ENCODE measurements around the gene TGFBR1.

The TGFBR1 gene

DNA sequence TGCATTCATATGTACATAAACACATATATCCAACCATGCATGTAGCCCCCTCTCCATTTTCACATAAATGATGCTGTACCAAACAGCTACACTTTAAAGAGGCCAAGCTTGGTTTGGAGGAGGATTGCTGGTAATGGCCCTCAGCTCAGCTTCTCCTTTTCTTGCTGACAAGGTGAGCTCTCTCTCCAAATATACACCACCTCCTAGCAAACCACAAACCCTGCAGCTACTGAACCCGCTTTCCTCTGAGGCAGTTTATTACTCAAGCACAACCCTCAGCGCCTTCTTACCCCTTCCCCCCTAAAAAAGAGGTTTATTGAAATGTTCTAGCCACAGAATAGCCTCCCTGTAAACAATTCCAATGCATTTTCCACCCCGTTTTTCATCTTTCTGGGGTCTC, 62.8 kb downstream of the TGFBR1 start (continued):
- TF ChIP-seq ZFP3 (CRISPR knock-in tag; IDR thresholded peaks at IDR 0.05) = no peak

DNA sequence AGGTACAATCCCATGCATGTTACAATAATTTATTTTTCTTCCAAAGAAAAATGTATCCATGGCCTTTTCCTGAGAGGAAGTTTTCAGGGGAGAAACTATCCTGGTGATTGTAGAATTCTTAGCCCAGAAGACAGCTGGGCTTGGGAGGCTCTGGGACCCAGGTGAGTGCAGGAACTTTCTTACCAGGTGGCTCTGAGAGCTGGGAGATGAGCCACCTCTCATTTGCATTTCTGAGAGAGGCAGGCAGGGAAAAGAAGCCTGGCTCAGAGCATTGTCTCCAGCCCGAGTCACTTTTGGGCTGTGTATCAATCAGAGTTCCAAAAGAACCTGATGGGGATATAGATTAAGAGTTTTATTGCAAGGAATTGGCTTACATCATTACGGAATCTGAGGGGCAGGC, 64.2 kb downstream of the TGFBR1 start:
- TF ChIP-seq ZC3H10 (CRISPR knock-in tag; IDR thresholded peaks at IDR 0.05) (no peak), PPARA (CRISPR knock-in tag; IDR thresholded peaks at IDR 0.05; ENCODE audit: borderline replicate concordance) (no peak), ZFP3 (CRISPR knock-in tag; IDR thresholded peaks at IDR 0.05) (no peak), SNAI2 (CRISPR knock-in tag; IDR thresholded peaks at IDR 0.05) (no peak), ZNF8 (CRISPR knock-in tag; IDR thresholded peaks at IDR 0.05) (no peak), ISL1 (CRISPR knock-in tag; IDR thresholded peaks at IDR 0.05) (no peak), CSDC2 (CRISPR knock-in tag; IDR thresholded peaks at IDR 0.05) (no peak), ARNTL (CRISPR knock-in tag; IDR thresholded peaks at IDR 0.05; ENCODE audit: borderline replicate concordance, low read depth) (no peak), ZNF565 (CRISPR knock-in tag; conservative IDR thresholded peaks at IDR 0.05; ENCODE audit: low read depth) (no peak), ZNF70 (CRISPR knock-in tag; IDR thresholded peaks at IDR 0.05) (no peak), BACH2 (CRISPR knock-in tag; IDR thresholded peaks at IDR 0.05; ENCODE audit: borderline replicate concordance) (no peak), ZFP30 (CRISPR knock-in tag; IDR thresholded peaks at IDR 0.05) (no peak), RARB (CRISPR knock-in tag; IDR thresholded peaks at IDR 0.05) (no peak), GLIS3 (CRISPR knock-in tag; IDR thresholded peaks at IDR 0.05) (no peak)
- TF ChIP-seq, protein P1, sequence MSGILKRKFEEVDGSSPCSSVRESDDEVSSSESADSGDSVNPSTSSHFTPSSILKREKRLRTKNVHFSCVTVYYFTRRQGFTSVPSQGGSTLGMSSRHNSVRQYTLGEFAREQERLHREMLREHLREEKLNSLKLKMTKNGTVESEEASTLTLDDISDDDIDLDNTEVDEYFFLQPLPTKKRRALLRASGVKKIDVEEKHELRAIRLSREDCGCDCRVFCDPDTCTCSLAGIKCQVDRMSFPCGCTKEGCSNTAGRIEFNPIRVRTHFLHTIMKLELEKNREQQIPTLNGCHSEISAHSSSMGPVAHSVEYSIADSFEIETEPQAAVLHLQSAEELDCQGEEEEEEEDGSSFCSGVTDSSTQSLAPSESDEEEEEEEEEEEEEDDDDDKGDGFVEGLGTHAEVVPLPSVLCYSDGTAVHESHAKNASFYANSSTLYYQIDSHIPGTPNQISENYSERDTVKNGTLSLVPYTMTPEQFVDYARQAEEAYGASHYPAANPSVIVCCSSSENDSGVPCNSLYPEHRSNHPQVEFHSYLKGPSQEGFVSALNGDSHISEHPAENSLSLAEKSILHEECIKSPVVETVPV (CRISPR knock-in tag; IDR thresholded peaks at IDR 0.05) = no peak
- TF ChIP-seq, protein P2, sequence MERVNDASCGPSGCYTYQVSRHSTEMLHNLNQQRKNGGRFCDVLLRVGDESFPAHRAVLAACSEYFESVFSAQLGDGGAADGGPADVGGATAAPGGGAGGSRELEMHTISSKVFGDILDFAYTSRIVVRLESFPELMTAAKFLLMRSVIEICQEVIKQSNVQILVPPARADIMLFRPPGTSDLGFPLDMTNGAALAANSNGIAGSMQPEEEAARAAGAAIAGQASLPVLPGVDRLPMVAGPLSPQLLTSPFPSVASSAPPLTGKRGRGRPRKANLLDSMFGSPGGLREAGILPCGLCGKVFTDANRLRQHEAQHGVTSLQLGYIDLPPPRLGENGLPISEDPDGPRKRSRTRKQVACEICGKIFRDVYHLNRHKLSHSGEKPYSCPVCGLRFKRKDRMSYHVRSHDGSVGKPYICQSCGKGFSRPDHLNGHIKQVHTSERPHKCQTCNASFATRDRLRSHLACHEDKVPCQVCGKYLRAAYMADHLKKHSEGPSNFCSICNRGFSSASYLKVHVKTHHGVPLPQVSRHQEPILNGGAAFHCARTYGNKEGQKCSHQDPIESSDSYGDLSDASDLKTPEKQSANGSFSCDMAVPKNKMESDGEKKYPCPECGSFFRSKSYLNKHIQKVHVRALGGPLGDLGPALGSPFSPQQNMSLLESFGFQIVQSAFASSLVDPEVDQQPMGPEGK (CRISPR knock-in tag; IDR thresholded peaks at IDR 0.05; ENCODE audit: borderline replicate concordance) = no peak
- TF ChIP-seq, protein P3, sequence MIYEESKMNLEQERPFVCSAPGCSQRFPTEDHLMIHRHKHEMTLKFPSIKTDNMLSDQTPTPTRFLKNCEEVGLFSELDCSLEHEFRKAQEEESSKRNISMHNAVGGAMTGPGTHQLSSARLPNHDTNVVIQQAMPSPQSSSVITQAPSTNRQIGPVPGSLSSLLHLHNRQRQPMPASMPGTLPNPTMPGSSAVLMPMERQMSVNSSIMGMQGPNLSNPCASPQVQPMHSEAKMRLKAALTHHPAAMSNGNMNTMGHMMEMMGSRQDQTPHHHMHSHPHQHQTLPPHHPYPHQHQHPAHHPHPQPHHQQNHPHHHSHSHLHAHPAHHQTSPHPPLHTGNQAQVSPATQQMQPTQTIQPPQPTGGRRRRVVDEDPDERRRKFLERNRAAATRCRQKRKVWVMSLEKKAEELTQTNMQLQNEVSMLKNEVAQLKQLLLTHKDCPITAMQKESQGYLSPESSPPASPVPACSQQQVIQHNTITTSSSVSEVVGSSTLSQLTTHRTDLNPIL (CRISPR knock-in tag; IDR thresholded peaks at IDR 0.05; ENCODE audit: low read depth) = no peak
- TF ChIP-seq, protein P4, sequence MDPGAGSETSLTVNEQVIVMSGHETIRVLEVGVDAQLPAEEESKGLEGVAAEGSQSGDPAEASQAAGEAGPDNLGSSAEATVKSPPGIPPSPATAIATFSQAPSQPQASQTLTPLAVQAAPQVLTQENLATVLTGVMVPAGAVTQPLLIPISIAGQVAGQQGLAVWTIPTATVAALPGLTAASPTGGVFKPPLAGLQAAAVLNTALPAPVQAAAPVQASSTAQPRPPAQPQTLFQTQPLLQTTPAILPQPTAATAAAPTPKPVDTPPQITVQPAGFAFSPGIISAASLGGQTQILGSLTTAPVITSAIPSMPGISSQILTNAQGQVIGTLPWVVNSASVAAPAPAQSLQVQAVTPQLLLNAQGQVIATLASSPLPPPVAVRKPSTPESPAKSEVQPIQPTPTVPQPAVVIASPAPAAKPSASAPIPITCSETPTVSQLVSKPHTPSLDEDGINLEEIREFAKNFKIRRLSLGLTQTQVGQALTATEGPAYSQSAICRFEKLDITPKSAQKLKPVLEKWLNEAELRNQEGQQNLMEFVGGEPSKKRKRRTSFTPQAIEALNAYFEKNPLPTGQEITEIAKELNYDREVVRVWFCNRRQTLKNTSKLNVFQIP (CRISPR knock-in tag; IDR thresholded peaks at IDR 0.05; ENCODE audit: borderline replicate concordance, low read depth) = no peak

DNA sequence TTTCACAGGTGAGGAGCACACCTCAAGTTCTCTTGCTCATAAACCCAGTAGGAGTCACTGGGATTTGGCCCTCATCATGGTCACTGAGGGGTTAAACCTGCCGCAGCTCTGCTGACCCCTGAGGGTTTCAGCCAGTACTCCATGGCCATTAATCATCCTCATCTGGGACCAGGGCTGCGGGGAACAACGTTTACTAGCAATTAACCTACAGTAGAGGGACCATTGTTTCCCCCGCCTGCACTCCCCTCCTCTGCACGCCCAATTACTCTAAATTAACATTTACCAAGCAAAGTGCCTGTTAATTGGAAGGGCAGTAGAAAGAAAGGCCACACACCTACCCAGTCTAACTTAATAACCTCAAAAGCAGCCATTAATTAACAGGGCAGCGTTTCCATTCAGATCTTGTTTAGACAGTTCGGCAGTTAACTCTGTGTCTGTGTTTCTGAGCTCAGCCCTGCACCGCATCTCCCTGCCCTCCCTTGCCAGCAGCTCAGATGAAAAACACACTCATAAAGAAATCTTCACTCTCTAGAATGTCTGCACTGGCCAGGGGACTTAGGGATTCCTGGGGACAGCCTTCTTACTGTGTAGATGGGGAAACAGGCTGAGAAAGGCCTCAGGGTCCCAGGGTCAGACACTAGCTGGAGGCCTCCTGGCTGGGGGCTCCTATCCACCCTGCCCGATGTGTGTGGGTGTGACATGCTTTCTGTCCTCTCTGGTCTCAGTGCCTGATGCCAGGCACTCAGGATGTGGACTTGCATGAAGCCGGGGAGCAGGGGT, 65.3 kb downstream of the TGFBR1 start:
- no peak for TF ChIP-seq BACH2 (CRISPR knock-in tag; IDR thresholded peaks at IDR 0.05; ENCODE audit: borderline replicate concordance)
- no peak for TF ChIP-seq ESRRG (CRISPR knock-in tag; IDR thresholded peaks at IDR 0.05)
- peak; percentile 44; the same call in 1 of the 2 replicates for TF ChIP-seq TCF4 (CRISPR knock-in tag; IDR thresholded peaks at IDR 0.05; ENCODE audit: borderline replicate concordance)
- TF ChIP-seq GLIS3 (CRISPR knock-in tag; IDR thresholded peaks at IDR 0.05) = no peak
- no peak for TF ChIP-seq ZNF8 (CRISPR knock-in tag; IDR thresholded peaks at IDR 0.05)
- no peak for TF ChIP-seq TOX (CRISPR knock-in tag; IDR thresholded peaks at IDR 0.05; ENCODE audit: borderline replicate concordance)
- TF ChIP-seq ISL1 (CRISPR knock-in tag; IDR thresholded peaks at IDR 0.05) = 0 out of 2 replicates have a peak, but pooled peaks have one; percentile 13
- no peak for TF ChIP-seq CSDC2 (CRISPR knock-in tag; IDR thresholded peaks at IDR 0.05)
- peak; percentile 80 for ATAC-seq

More for the DNA sequence above, 64.2 kb downstream of the TGFBR1 start:
- no peak for ATAC-seq

Data from SK-N-SH treated with all-trans-retinoic acid at 6 μM for 48 hours (cell line).